HL-60/S4 treated with phorbol 12-myristate 13-acetate at 8.2 ng/mL for 4 days and 3 days (cell line): ENCODE results near the gene NUTM2A.
"Not testable (repeated sequence)": the region's sequence is repeated elsewhere in the genome, so short reads cannot be mapped to it uniquely, and the experiment has no call there.

Experiments
- in situ Hi-C: fragments of 300-500 bp; cut with MboI; formaldehyde crosslinking; loops from 2 replicates; pipeline ENCODE4 v1.15.0; 2022; ENCODE audit warnings: low sequenced_read_pairs

Gene NUTM2A

GRCh38 chr10:87225148-87225547 lies at the start of gene NUTM2A:
NUTM2A (plus strand) TSS chr10:87225448; CDS start chr10:87225831, 383 bp downstream.
- in situ Hi-C loops = not testable (repeated sequence)

GRCh38 chr10:87177587-87177986 lies 47.7 kb upstream of the NUTM2A start:
- in situ Hi-C loops = not testable (repeated sequence)

- in situ Hi-C loops = not testable (repeated sequence)
These were observed 40.8 kb upstream of the NUTM2A start for GRCh38 chr10:87184421-87184820.

- in situ Hi-C loops = not testable (repeated sequence)
These were observed 39.2 kb upstream of the NUTM2A start for GRCh38 chr10:87186016-87186415.

GRCh38 chr10:87187573-87187972 lies 37.7 kb upstream of the NUTM2A start:
- in situ Hi-C loops = not testable (repeated sequence)

GRCh38 chr10:87191841-87192240 lies 33.4 kb upstream of the NUTM2A start:
- in situ Hi-C loops = not testable (repeated sequence)

GRCh38 chr10:87200924-87201323 lies 24.3 kb upstream of the NUTM2A start:
- in situ Hi-C loops = not testable (repeated sequence)

GRCh38 chr10:87204801-87205200 lies 20.4 kb upstream of the NUTM2A start:
- in situ Hi-C loops = not testable (repeated sequence)

GRCh38 chr10:87206922-87207321 lies 18.3 kb upstream of the NUTM2A start:
- in situ Hi-C loops = not testable (repeated sequence)

- in situ Hi-C loops = not testable (repeated sequence)
These were observed 14.9 kb upstream of the NUTM2A start for GRCh38 chr10:87210309-87210708.

- in situ Hi-C loops = not testable (repeated sequence)
These were observed 13.4 kb upstream of the NUTM2A start for GRCh38 chr10:87211848-87212247.

- in situ Hi-C loops = not testable (repeated sequence)
These were observed 12.0 kb upstream of the NUTM2A start for GRCh38 chr10:87213150-87213765.

GRCh38 chr10:87213806-87214205 lies 11.4 kb upstream of the NUTM2A start:
- in situ Hi-C loops = not testable (repeated sequence)

GRCh38 chr10:87216120-87216519 lies 9.1 kb upstream of the NUTM2A start:
- in situ Hi-C loops = not testable (repeated sequence)

- in situ Hi-C loops = not testable (repeated sequence)
These were observed 5.9 kb upstream of the NUTM2A start for GRCh38 chr10:87219370-87219769.

GRCh38 chr10:87222789-87223188 lies 2.5 kb upstream of the NUTM2A start:
- in situ Hi-C loops = not testable (repeated sequence)

GRCh38 chr10:87228247-87228646 lies 3.0 kb downstream of the NUTM2A start:
- in situ Hi-C loops = not testable (repeated sequence)

GRCh38 chr10:87229211-87229610 lies 4.0 kb downstream of the NUTM2A start:
- in situ Hi-C loops = not testable (repeated sequence)

GRCh38 chr10:87234854-87235253 lies 9.6 kb downstream of the NUTM2A start:
- in situ Hi-C loops = not testable (repeated sequence)

GRCh38 chr10:87237244-87237643 lies 12.0 kb downstream of the NUTM2A start:
- in situ Hi-C loops = not testable (repeated sequence)

- in situ Hi-C loops = not testable (repeated sequence)
These were observed 14.1 kb downstream of the NUTM2A start for GRCh38 chr10:87239346-87239808.

GRCh38 chr10:87242192-87242591 lies 16.9 kb downstream of the NUTM2A start:
- in situ Hi-C loops = not testable (repeated sequence)

GRCh38 chr10:87247335-87247734 lies 22.1 kb downstream of the NUTM2A start:
- in situ Hi-C loops = not testable (repeated sequence)
